ENCODE results near the gene STARD13. TPM values are rescaled to one million over a fixed set of nuclear protein-coding genes. Genes with fewer than 3 reads are reported as not detected.

Gene STARD13
- total RNA-seq, 2 experiments from 2014 or later = not detected

- H3K27me3 Mint-ChIP-seq = peaks cover 9% of the 10 kb centered on the region
- H3K4me3 Mint-ChIP-seq = no peak overlapping the region
- intact Hi-C loops (cut with micrococcal nuclease) = no loop called here
- no peak for DNase-seq
- no peaks in the 10 kb centered on the region for H3K9me3 Mint-ChIP-seq
- H3K27ac Mint-ChIP-seq = no peak overlapping the region
- no peak for ATAC-seq
- ChIA-PET POLR2A (no interaction called here), CTCF (no interaction called here)
- no peak for TF ChIP-seq CTCF (IDR thresholded peaks at IDR 0.05)
- H3K4me1 Mint-ChIP-seq (ENCODE audit: low read depth) = no peaks in the 10 kb centered on the region
- no peaks in the 10 kb centered on the region for H3K36me3 Mint-ChIP-seq (ENCODE audit: low read depth)
These were observed 11.4 kb upstream of the STARD13 start for GRCh38 chr13:33296793-33297425.

DNA sequence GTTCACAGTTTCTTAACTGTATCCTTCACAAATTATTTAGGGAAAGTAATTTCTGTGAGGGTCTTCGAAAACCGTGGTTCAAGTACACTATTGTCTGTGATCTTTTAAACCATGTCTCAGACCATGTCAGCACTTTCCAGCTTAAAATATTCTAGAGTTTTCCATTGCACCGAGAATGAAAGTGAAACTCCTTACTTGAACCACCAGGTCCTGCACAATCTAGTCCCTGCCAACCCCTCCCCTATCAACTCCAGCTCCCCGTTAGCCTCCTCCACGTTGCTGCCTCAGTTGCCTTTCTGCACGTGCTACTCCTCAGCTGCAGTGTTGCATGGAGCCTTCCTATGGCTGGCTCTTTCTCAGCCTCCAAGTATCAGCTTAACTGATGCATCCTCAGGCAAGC, 7.2 kb upstream of the STARD13 start:
- Mint-ChIP-seq H3K4me1 (ENCODE audit: low read depth) (no peaks in the 10 kb centered on the region), H3K27me3 (peaks cover 17% of the 10 kb centered on the region), H3K27ac (no peak overlapping the region), H3K4me3 (no peak overlapping the region), H3K36me3 (ENCODE audit: low read depth) (no peaks in the 10 kb centered on the region), H3K9me3 (no peaks in the 10 kb centered on the region)
- TF ChIP-seq CTCF (IDR thresholded peaks at IDR 0.05) = no peak
- POLR2A ChIA-PET = no interaction called here
- intact Hi-C loops (cut with micrococcal nuclease) = no loop called here
- ATAC-seq (no peak), DNase-seq (no peak)
- CTCF ChIA-PET = no interaction called here

GRCh38 chr13:33290421-33290965, 4.9 kb upstream of the STARD13 start:
- ChIA-PET CTCF (no interaction called here), POLR2A (interaction anchor here (1.4 kb wide), 1 partner anchor 12 kb away, joined by 4 read pairs; no protein-coding TSS in a partner anchor)
- Mint-ChIP-seq H3K27ac (no peak overlapping the region), H3K4me3 (no peak overlapping the region), H3K9me3 (no peaks in the 10 kb centered on the region), H3K36me3 (ENCODE audit: low read depth) (no peaks in the 10 kb centered on the region), H3K27me3 (peaks cover 32% of the 10 kb centered on the region), H3K4me1 (ENCODE audit: low read depth) (peaks cover 11% of the 10 kb centered on the region)
- no peak for TF ChIP-seq CTCF (IDR thresholded peaks at IDR 0.05)
- no peak for ATAC-seq
- intact Hi-C loops (cut with micrococcal nuclease) = no loop called here
- no peak for DNase-seq

- no peaks in the 10 kb centered on the region for H3K9me3 Mint-ChIP-seq
- CTCF ChIA-PET = no interaction called here
- intact Hi-C loops (cut with micrococcal nuclease) = no loop called here
- no peak for ATAC-seq
- no peak overlapping the region for H3K27ac Mint-ChIP-seq
- POLR2A ChIA-PET = interaction anchor here (1.4 kb wide), 1 partner anchor 12 kb away, joined by 4 read pairs; no protein-coding TSS in a partner anchor
- H3K4me3 Mint-ChIP-seq = no peak overlapping the region
- peaks cover 36% of the 10 kb centered on the region for H3K27me3 Mint-ChIP-seq
- TF ChIP-seq CTCF (IDR thresholded peaks at IDR 0.05) = no peak
- no peak for DNase-seq
- peaks cover 16% of the 10 kb centered on the region for H3K4me1 Mint-ChIP-seq (ENCODE audit: low read depth)
- H3K36me3 Mint-ChIP-seq (ENCODE audit: low read depth) = no peaks in the 10 kb centered on the region
These were observed 4.4 kb upstream of the STARD13 start for GRCh38 chr13:33289966-33290365.

GRCh38 chr13:33287142-33287882, 1.8 kb upstream of the STARD13 start:
- no peaks in the 10 kb centered on the region for H3K36me3 Mint-ChIP-seq (ENCODE audit: low read depth)
- ChIA-PET CTCF (no interaction called here), POLR2A (no interaction called here)
- intact Hi-C loops (cut with micrococcal nuclease) = no loop called here
- DNase-seq (no peak), ATAC-seq (no peak)
- no peak for TF ChIP-seq CTCF (IDR thresholded peaks at IDR 0.05)
- H3K27ac Mint-ChIP-seq = no peak overlapping the region
- H3K27me3 Mint-ChIP-seq = peaks cover 42% of the 10 kb centered on the region
- no peak overlapping the region for H3K4me3 Mint-ChIP-seq
- H3K9me3 Mint-ChIP-seq = no peaks in the 10 kb centered on the region
- H3K4me1 Mint-ChIP-seq (ENCODE audit: low read depth) = peaks cover 19% of the 10 kb centered on the region
